ENCODE measurements around the gene BAIAP2L1.

Gene BAIAP2L1

GRCh38 chr7:98406827-98407226 is 5.9 kb upstream of the BAIAP2L1 start:
- DNase-seq (ENCODE audit: extremely low read depth, low read depth), result no peak
- TF ChIP-seq CTCF (IDR thresholded peaks at IDR 0.05; ENCODE audit: low read depth, low read length), result no peak

GRCh38 chr7:98404840-98405239 is 4.0 kb upstream of the BAIAP2L1 start:
- no peak for DNase-seq (ENCODE audit: extremely low read depth, low read depth)
- no peak for TF ChIP-seq CTCF (IDR thresholded peaks at IDR 0.05; ENCODE audit: low read depth, low read length)

GRCh38 chr7:98399890-98400541 is 874 bp downstream of the BAIAP2L1 start:
- no peak for TF ChIP-seq CTCF (IDR thresholded peaks at IDR 0.05; ENCODE audit: low read depth, low read length)
- no peak for DNase-seq (ENCODE audit: extremely low read depth, low read depth)

- no peak for DNase-seq (ENCODE audit: extremely low read depth, low read depth)
These were observed 1.4 kb downstream of the BAIAP2L1 start for GRCh38 chr7:98399462-98399861.

GRCh38 chr7:98398567-98399372 is 2.1 kb downstream of the BAIAP2L1 start:
- DNase-seq (ENCODE audit: extremely low read depth, low read depth), result no peak
- no peak for TF ChIP-seq CTCF (IDR thresholded peaks at IDR 0.05; ENCODE audit: low read depth, low read length)

More at GRCh38 chr7:98399462-98399861, 1.4 kb downstream of the BAIAP2L1 start:
- TF ChIP-seq CTCF (IDR thresholded peaks at IDR 0.05; ENCODE audit: low read depth, low read length), result no peak

GRCh38 chr7:98396768-98397167 is 4.1 kb downstream of the BAIAP2L1 start:
- DNase-seq (ENCODE audit: extremely low read depth, low read depth), result no peak
- no peak for TF ChIP-seq CTCF (IDR thresholded peaks at IDR 0.05; ENCODE audit: low read depth, low read length)

- no peak for DNase-seq (ENCODE audit: extremely low read depth, low read depth)
- no peak for TF ChIP-seq CTCF (IDR thresholded peaks at IDR 0.05; ENCODE audit: low read depth, low read length)
These were observed 4.9 kb downstream of the BAIAP2L1 start for GRCh38 chr7:98395951-98396350.

All from AG09319 (cell line).